H9 (cell line): ENCODE data around the gene S100A7. TPM values are rescaled to one million over a fixed set of nuclear protein-coding genes. Genes with fewer than 3 reads are reported as not detected.

Experiments
- total RNA-seq: library from RNA; stranded (reverse); gene quantifications from 2 replicates; pipeline ENCODE4 v1.2.1, GENCODE V29; 2021

The S100A7 gene
- total RNA-seq, 1 experiment from 2014 or later: not detected

Other genes with a start within 250 kb of the S100A7 start
- not detected in 2 replicates for gene PRR9, start 243.1 kb downstream of the S100A7 start, total RNA-seq
- gene LORICRIN, start 201.0 kb downstream of the S100A7 start, total RNA-seq: not detected in 2 replicates
- gene PGLYRP3, start 147.7 kb downstream of the S100A7 start, total RNA-seq: not detected in 2 replicates
- not detected in 2 replicates for gene PGLYRP4, start 111.8 kb downstream of the S100A7 start, total RNA-seq
- gene S100A9, start 102.8 kb downstream of the S100A7 start, total RNA-seq: not detected in 2 replicates
- not detected in 2 replicates for gene S100A12, start 85.0 kb downstream of the S100A7 start, total RNA-seq
- not detected in 2 replicates for gene S100A8, start 69.6 kb downstream of the S100A7 start, total RNA-seq
- not detected in 2 replicates for gene S100A7A, start 44.1 kb downstream of the S100A7 start, total RNA-seq
- not detected in 2 replicates for gene S100A6, start 75.3 kb upstream of the S100A7 start, total RNA-seq
- gene S100A5, start 80.3 kb upstream of the S100A7 start, total RNA-seq: not detected in 2 replicates
- gene S100A4, start 85.2 kb upstream of the S100A7 start, total RNA-seq: 9.0 and 9.3 TPM in 2 replicates
- gene S100A3, start 88.6 kb upstream of the S100A7 start, total RNA-seq: not detected in 2 replicates
- gene S100A2, start 105.2 kb upstream of the S100A7 start, total RNA-seq: 0.57 and 0.92 TPM in 2 replicates
- 8.0 and 8.2 TPM in 2 replicates for gene S100A16, start 152.5 kb upstream of the S100A7 start, total RNA-seq
- gene S100A14, start 155.7 kb upstream of the S100A7 start, total RNA-seq: 0.63 and 0.66 TPM in 2 replicates
- gene S100A13, start 166.9 kb upstream of the S100A7 start, total RNA-seq: 55.0 and 64.5 TPM in 2 replicates
- 1.1 TPM in 1 of 2 replicates, not detected in the other for gene S100A1, start 167.8 kb upstream of the S100A7 start, total RNA-seq
- 126 and 129 TPM in 2 replicates for gene CHTOP, start 173.4 kb upstream of the S100A7 start, total RNA-seq
- 29.0 and 29.5 TPM in 2 replicates for gene SNAPIN, start 198.1 kb upstream of the S100A7 start, total RNA-seq
- gene ILF2, start 210.3 kb upstream of the S100A7 start, total RNA-seq: 357 and 362 TPM in 2 replicates
- gene NPR1, start 218.0 kb upstream of the S100A7 start, total RNA-seq: 8.6 and 8.9 TPM in 2 replicates